ENCODE data around the gene MYO3B. TPM values are rescaled to one million over a fixed set of nuclear protein-coding genes. Genes with fewer than 3 reads are reported as not detected.

MYO3B gene
- polyA plus RNA-seq, 2 of the 4 experiments (the other 2 are of a cell fraction): 0.01 TPM; not detected in 1

GRCh38 chr2:170324640-170325046 lies 146.7 kb downstream of the MYO3B start:
- peak; percentile 85 for ATAC-seq

GRCh38 chr2:170330881-170331280 lies 152.9 kb downstream of the MYO3B start:
- H3K4me2 ChIP-seq: no peak overlapping the region
- H3K9me3 ChIP-seq: no peaks in the 10 kb centered on the region
- DNase-seq (ENCODE audit: low read depth in 1 of 2, low spot score in 1 of 2) (no peak), FAIRE-seq (no peak), ATAC-seq (no peak)
- TF ChIP-seq RCOR1 (IDR thresholded peaks at IDR 0.05; ENCODE audit: low read depth, low read length) (no peak), USF2 (IDR thresholded peaks at IDR 0.05) (no peak)
- CTCF ChIA-PET: interaction anchor here (0.6 to 0.8 kb wide), 3 partner anchors 31 to 752 kb away, joined by 3 read pairs; no protein-coding TSS in a partner anchor
- no peaks in the 10 kb centered on the region for H3K4me1 ChIP-seq
- POLR2A ChIA-PET: no interaction called here
- H3K4me3 ChIP-seq: no peak overlapping the region
- 0% methylated on average over 1 of the region's 1 CpG for WGBS (ENCODE audit: missing lambda C conversion rate)
- no peak overlapping the region for H3K27ac ChIP-seq

More at GRCh38 chr2:170324640-170325046, 146.7 kb downstream of the MYO3B start:
- Histone ChIP-seq H3K4me3 (no peak overlapping the region), H3K9me3 (peaks cover 4% of the 10 kb centered on the region; the same call in 1 of the 3 replicates), H3K27ac (no peak overlapping the region), H3K4me2 (no peak overlapping the region), H3K4me1 (no peaks in the 10 kb centered on the region)
- FAIRE-seq (no peak), DNase-seq (ENCODE audit: low read depth in 1 of 2, low spot score in 1 of 2) (peak; percentile 9 to 54)
- ChIA-PET CTCF (interaction anchor here (0.7 to 3.1 kb wide), 28 partner anchors 8 to 587 kb away, joined by 3 to 15 read pairs (median 4); partner anchors contain the start of gene GAD1), POLR2A (no interaction called here)
- 0 out of 2 replicates have a peak, but pooled peaks have one; percentile 32 for TF ChIP-seq MAX (IDR thresholded peaks at IDR 0.05)
- peak; percentile 66 to 84 for TF ChIP-seq RAD21 (conservative IDR thresholded peaks at IDR 0.05 in 1 of 2, IDR thresholded peaks at IDR 0.05 in 1 of 2)
- peak; percentile 44; the same call in 2 of the 3 replicates for TF ChIP-seq SMC3 (IDR thresholded peaks at IDR 0.05)
- TF ChIP-seq CHD2 (IDR thresholded peaks at IDR 0.05; ENCODE audit: low read length, partially characterized antibody): no peak
- peak; percentile 62 for TF ChIP-seq CTCF (IDR thresholded peaks at IDR 0.05)
- no peak for TF ChIP-seq KDM1A (IDR thresholded peaks at IDR 0.05; ENCODE audit: low read depth)
- TF ChIP-seq MAFK (IDR thresholded peaks at IDR 0.05; ENCODE audit: partially characterized antibody): peak; percentile 43
- TF ChIP-seq RCOR1 (IDR thresholded peaks at IDR 0.05; ENCODE audit: low read depth, low read length): no peak
- WGBS (ENCODE audit: missing lambda C conversion rate): 14% methylated on average over 4 of the region's 4 CpGs

- no peaks in the 10 kb centered on the region for H3K9me3 ChIP-seq
- no peak for TF ChIP-seq FOSB (CRISPR knock-in tag; IDR thresholded peaks at IDR 0.05)
- no peak for TF ChIP-seq EHMT2 (IDR thresholded peaks at IDR 0.05; ENCODE audit: low read depth)
- TF ChIP-seq NPAS2 (CRISPR knock-in tag; IDR thresholded peaks at IDR 0.05; ENCODE audit: borderline replicate concordance): no peak
- no peak for TF ChIP-seq CHD4 (IDR thresholded peaks at IDR 0.05; ENCODE audit: borderline replicate concordance)
- no peak for TF ChIP-seq CEBPB (IDR thresholded peaks at IDR 0.05)
- no peak for TF ChIP-seq E2F6 (IDR thresholded peaks at IDR 0.05; ENCODE audit: borderline replicate concordance, low read depth)
- TF ChIP-seq KDM5A (IDR thresholded peaks at IDR 0.05): no peak
- CTCF ChIA-PET: interaction anchor here (0.6 to 1.0 kb wide), 2 partner anchors 27 to 96 kb away, joined by 3 to 6 read pairs; no protein-coding TSS in a partner anchor
- DNase-seq (ENCODE audit: low read depth in 1 of 2, low spot score in 1 of 2) (no peak), ATAC-seq (peak in 1 of 2 experiments; percentile 13; a peak in 1 of 6 replicates), FAIRE-seq (no peak)
- H3K4me3 ChIP-seq: no peak overlapping the region
- H3K27ac ChIP-seq: no peak overlapping the region
- POLR2A ChIA-PET: no interaction called here
- no peaks in the 10 kb centered on the region for H3K4me1 ChIP-seq
- H3K4me2 ChIP-seq: no peak overlapping the region
- WGBS (ENCODE audit: missing lambda C conversion rate): 41% methylated on average over 2 of the region's 2 CpGs
Observed at GRCh38 chr2:170332676-170333402, 154.9 kb downstream of the MYO3B start.
